ENCODE results near the gene BMPR1B. TPM values are rescaled to one million over a fixed set of nuclear protein-coding genes. Genes with fewer than 3 reads are reported as not detected.

BMPR1B gene
- polyA plus RNA-seq, 2 of the 4 experiments (the other 2 are of a cell fraction): 6.4 to 21.2 TPM

DNA sequence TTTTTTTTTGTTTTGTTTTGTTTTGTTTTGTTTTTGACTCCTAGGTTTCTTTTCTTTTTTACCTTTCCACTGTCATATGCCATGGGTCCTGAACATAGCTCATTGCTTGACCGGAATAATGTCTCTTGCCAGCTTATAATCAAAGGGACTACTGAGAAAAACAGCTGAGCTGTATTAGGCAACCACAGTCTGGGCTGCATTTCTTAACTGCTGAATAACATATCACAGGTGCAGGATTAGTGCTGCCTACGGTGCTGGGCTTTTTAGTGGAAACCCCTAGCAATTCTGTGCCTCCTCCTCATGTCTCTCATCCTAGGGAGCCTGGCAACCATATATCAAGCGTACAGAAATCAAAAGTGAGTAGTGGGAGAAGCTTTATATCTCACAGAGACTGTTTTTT, 333.5 kb downstream of the BMPR1B start:
- peak; percentile 51 to 66; a peak in 4 of 6 replicates for ATAC-seq
- peak overlapping the region; percentile 32; the same call in 1 of the 3 replicates for H3K4me3 ChIP-seq
- peaks cover 86% of the 10 kb centered on the region for H3K4me1 ChIP-seq
- FAIRE-seq: no peak
- peak in 1 of 2 experiments; percentile 60 for DNase-seq (ENCODE audit: low read depth in 1 of 2, low spot score in 1 of 2)
- TF ChIP-seq ZFP36 (IDR thresholded peaks at IDR 0.05; ENCODE audit: borderline replicate concordance, partially characterized antibody): peak; percentile 14
- TF ChIP-seq, protein P1, sequence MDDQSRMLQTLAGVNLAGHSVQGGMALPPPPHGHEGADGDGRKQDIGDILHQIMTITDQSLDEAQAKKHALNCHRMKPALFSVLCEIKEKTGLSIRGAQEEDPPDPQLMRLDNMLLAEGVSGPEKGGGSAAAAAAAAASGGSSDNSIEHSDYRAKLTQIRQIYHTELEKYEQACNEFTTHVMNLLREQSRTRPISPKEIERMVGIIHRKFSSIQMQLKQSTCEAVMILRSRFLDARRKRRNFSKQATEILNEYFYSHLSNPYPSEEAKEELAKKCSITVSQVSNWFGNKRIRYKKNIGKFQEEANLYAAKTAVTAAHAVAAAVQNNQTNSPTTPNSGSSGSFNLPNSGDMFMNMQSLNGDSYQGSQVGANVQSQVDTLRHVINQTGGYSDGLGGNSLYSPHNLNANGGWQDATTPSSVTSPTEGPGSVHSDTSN (IDR thresholded peaks at IDR 0.05): no peak
- no peak for TF ChIP-seq ZC3H11A (IDR thresholded peaks at IDR 0.05)
- no peak for TF ChIP-seq ZNF302 (CRISPR knock-in tag; IDR thresholded peaks at IDR 0.05)
- TF ChIP-seq EHF (CRISPR knock-in tag; IDR thresholded peaks at IDR 0.05): no peak
- no peak for TF ChIP-seq CBX8 (IDR thresholded peaks at IDR 0.05)
- no peak for TF ChIP-seq JUNB (IDR thresholded peaks at IDR 0.05)
- TF ChIP-seq ESRRA (IDR thresholded peaks at IDR 0.05; ENCODE audit: borderline replicate concordance, low read length): no peak
- TF ChIP-seq CEBPB (IDR thresholded peaks at IDR 0.05): peak; percentile 70 to 89; a peak in 3 of 4 replicates
- no peak for TF ChIP-seq TFCP2L1 (CRISPR knock-in tag; IDR thresholded peaks at IDR 0.05)
- TF ChIP-seq SMC3 (IDR thresholded peaks at IDR 0.05): no peak
- TF ChIP-seq, protein P2, sequence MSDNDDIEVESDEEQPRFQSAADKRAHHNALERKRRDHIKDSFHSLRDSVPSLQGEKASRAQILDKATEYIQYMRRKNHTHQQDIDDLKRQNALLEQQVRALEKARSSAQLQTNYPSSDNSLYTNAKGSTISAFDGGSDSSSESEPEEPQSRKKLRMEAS (IDR thresholded peaks at IDR 0.05): 0 out of 2 replicates have a peak, but pooled peaks have one; percentile 17
- TF ChIP-seq FOXS1 (CRISPR knock-in tag; IDR thresholded peaks at IDR 0.05): no peak
- no peak for TF ChIP-seq TP53 (CRISPR knock-in tag; IDR thresholded peaks at IDR 0.05)
- no peak; a peak in 1 of 5 replicates for TF ChIP-seq RAD21 (conservative IDR thresholded peaks at IDR 0.05 in 1 of 2, IDR thresholded peaks at IDR 0.05 in 1 of 2)
- ChIA-PET CTCF (interaction anchor here (0.7 kb wide), 1 partner anchor 33 kb away, joined by 3 read pairs; no protein-coding TSS in a partner anchor), POLR2A (interaction anchor here (0.5 to 1.2 kb wide), 2 partner anchors 333 to 416 kb away, joined by 3 to 7 read pairs; partner anchors contain the start of gene BMPR1B)
- 14% methylated on average over 3 of the region's 3 CpGs for WGBS (ENCODE audit: missing lambda C conversion rate)
- H3K4me2 ChIP-seq: peak overlapping the region; percentile 99
- H3K9me3 ChIP-seq: no peaks in the 10 kb centered on the region
- peak overlapping the region; percentile 84 to 89 for H3K27ac ChIP-seq

DNA sequence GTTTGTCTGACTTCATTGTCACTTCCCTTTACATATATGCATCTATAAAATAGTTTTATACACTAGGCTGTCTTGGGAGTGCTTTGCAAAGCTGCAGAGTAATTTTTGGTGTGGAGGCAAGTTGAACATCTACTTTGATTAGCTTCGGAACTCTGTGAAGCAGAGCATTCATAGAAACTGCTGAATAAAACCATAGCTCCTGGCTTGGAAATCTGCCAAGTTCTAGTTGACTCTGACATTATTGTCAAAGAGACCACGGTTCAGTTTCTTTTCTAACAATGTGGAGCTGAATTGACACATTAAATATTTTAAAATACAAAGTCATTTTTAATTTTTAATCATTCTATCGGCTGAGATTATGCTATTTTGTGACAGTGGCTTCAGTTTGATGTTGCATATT, 335.0 kb downstream of the BMPR1B start:
- ATAC-seq (no peak), DNase-seq (ENCODE audit: low read depth in 1 of 2, low spot score in 1 of 2) (peak in 1 of 2 experiments; percentile 46), FAIRE-seq (no peak)
- CTCF ChIA-PET: interaction anchor here (0.6 to 1.4 kb wide), 2 partner anchors 176 to 470 kb away, joined by 3 to 4 read pairs; no protein-coding TSS in a partner anchor
- TF ChIP-seq, protein P2 (IDR thresholded peaks at IDR 0.05): no peak
- TF ChIP-seq, protein P3, sequence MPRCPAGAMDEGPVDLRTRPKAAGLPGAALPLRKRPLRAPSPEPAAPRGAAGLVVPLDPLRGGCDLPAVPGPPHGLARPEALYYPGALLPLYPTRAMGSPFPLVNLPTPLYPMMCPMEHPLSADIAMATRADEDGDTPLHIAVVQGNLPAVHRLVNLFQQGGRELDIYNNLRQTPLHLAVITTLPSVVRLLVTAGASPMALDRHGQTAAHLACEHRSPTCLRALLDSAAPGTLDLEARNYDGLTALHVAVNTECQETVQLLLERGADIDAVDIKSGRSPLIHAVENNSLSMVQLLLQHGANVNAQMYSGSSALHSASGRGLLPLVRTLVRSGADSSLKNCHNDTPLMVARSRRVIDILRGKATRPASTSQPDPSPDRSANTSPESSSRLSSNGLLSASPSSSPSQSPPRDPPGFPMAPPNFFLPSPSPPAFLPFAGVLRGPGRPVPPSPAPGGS (IDR thresholded peaks at IDR 0.05): no peak
- TF ChIP-seq CHD4 (IDR thresholded peaks at IDR 0.05; ENCODE audit: borderline replicate concordance) (no peak), EHMT2 (IDR thresholded peaks at IDR 0.05; ENCODE audit: low read depth) (no peak), HOXB5 (CRISPR knock-in tag; IDR thresholded peaks at IDR 0.05) (no peak), RNF2 (IDR thresholded peaks at IDR 0.05; ENCODE audit: borderline replicate concordance, low read depth) (no peak), ZSCAN20 (CRISPR knock-in tag; IDR thresholded peaks at IDR 0.05) (no peak), KDM1A (IDR thresholded peaks at IDR 0.05; ENCODE audit: low read depth) (no peak), ESRRA (IDR thresholded peaks at IDR 0.05; ENCODE audit: borderline replicate concordance, low read length) (no peak), CBX8 (IDR thresholded peaks at IDR 0.05) (no peak), POLR2AphosphoS2 (conservative IDR thresholded peaks at IDR 0.05; ENCODE audit: low read length) (no peak), MAZ (IDR thresholded peaks at IDR 0.05; ENCODE audit: borderline replicate concordance, low read depth, low read length) (no peak), FOXS1 (CRISPR knock-in tag; IDR thresholded peaks at IDR 0.05) (no peak), MYC (IDR thresholded peaks at IDR 0.05; ENCODE audit: borderline replicate concordance, low read length) (no peak), RAD21 (conservative IDR thresholded peaks at IDR 0.05 in 1 of 2, IDR thresholded peaks at IDR 0.05 in 1 of 2) (no peak)
- TF ChIP-seq, protein P4, sequence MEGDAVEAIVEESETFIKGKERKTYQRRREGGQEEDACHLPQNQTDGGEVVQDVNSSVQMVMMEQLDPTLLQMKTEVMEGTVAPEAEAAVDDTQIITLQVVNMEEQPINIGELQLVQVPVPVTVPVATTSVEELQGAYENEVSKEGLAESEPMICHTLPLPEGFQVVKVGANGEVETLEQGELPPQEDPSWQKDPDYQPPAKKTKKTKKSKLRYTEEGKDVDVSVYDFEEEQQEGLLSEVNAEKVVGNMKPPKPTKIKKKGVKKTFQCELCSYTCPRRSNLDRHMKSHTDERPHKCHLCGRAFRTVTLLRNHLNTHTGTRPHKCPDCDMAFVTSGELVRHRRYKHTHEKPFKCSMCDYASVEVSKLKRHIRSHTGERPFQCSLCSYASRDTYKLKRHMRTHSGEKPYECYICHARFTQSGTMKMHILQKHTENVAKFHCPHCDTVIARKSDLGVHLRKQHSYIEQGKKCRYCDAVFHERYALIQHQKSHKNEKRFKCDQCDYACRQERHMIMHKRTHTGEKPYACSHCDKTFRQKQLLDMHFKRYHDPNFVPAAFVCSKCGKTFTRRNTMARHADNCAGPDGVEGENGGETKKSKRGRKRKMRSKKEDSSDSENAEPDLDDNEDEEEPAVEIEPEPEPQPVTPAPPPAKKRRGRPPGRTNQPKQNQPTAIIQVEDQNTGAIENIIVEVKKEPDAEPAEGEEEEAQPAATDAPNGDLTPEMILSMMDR (IDR thresholded peaks at IDR 0.05): no peak
- TF ChIP-seq, protein P5, sequence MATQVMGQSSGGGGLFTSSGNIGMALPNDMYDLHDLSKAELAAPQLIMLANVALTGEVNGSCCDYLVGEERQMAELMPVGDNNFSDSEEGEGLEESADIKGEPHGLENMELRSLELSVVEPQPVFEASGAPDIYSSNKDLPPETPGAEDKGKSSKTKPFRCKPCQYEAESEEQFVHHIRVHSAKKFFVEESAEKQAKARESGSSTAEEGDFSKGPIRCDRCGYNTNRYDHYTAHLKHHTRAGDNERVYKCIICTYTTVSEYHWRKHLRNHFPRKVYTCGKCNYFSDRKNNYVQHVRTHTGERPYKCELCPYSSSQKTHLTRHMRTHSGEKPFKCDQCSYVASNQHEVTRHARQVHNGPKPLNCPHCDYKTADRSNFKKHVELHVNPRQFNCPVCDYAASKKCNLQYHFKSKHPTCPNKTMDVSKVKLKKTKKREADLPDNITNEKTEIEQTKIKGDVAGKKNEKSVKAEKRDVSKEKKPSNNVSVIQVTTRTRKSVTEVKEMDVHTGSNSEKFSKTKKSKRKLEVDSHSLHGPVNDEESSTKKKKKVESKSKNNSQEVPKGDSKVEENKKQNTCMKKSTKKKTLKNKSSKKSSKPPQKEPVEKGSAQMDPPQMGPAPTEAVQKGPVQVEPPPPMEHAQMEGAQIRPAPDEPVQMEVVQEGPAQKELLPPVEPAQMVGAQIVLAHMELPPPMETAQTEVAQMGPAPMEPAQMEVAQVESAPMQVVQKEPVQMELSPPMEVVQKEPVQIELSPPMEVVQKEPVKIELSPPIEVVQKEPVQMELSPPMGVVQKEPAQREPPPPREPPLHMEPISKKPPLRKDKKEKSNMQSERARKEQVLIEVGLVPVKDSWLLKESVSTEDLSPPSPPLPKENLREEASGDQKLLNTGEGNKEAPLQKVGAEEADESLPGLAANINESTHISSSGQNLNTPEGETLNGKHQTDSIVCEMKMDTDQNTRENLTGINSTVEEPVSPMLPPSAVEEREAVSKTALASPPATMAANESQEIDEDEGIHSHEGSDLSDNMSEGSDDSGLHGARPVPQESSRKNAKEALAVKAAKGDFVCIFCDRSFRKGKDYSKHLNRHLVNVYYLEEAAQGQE (IDR thresholded peaks at IDR 0.05): no peak
- Histone ChIP-seq H3K27ac (peak overlapping the region; percentile 85 to 89), H3K9me3 (no peaks in the 10 kb centered on the region), H3K4me3 (peak overlapping the region; percentile 32; the same call in 1 of the 3 replicates), H3K4me2 (peak overlapping the region; percentile 99), H3K4me1 (peaks cover 72% of the 10 kb centered on the region)
- 3% methylated on average over 3 of the region's 3 CpGs for WGBS (ENCODE audit: missing lambda C conversion rate)
- POLR2A ChIA-PET: interaction anchor here (1.0 kb wide), 1 partner anchor 335 kb away, joined by 5 read pairs; the partner anchor contains the start of gene BMPR1B
